Activated gamma-delta T cell treated with anti-CD3 and anti-CD28 coated beads, Interleukin-2, amount 50 U/mL, for 16 hours (primary cell): Measurements from ENCODE around the gene OR2M2.

Source experiments
- DNase-seq: peaks from one replicate; pipeline ENCODE4 v3.0.0-alpha.2; 2020; ENCODE audit warnings: low read depth

OR2M2 gene

GRCh38 chr1:248174521-248174920 is at the start of gene OR2M2:
Gene OR2M2 (plus strand): TSS chr1:248174821. CDS start chr1:248179986, 5,165 bp downstream.
- no peak for DNase-seq

- no peak for DNase-seq
These were observed 47.0 kb upstream of the OR2M2 start for GRCh38 chr1:248127653-248128052.

GRCh38 chr1:248136811-248137210 is 37.8 kb upstream of the OR2M2 start:
- no peak for DNase-seq

GRCh38 chr1:248140846-248141245 is 33.8 kb upstream of the OR2M2 start:
- DNase-seq: no peak

- no peak for DNase-seq
These were observed 31.3 kb upstream of the OR2M2 start for GRCh38 chr1:248143311-248143710.

GRCh38 chr1:248144513-248145198 is 30.0 kb upstream of the OR2M2 start, which contains the start of gene OR2M5:
Gene OR2M5 (plus strand): TSS chr1:248145148. CDS start chr1:248145148, 0 bp downstream.
- DNase-seq: no peak

- no peak for DNase-seq
These were observed 22.4 kb upstream of the OR2M2 start for GRCh38 chr1:248152056-248152827.

- DNase-seq: no peak
These were observed 18.7 kb upstream of the OR2M2 start for GRCh38 chr1:248155927-248156326.

GRCh38 chr1:248158758-248159157 is 15.9 kb upstream of the OR2M2 start:
- DNase-seq: no peak

- DNase-seq: no peak
These were observed 10.6 kb upstream of the OR2M2 start for GRCh38 chr1:248164031-248164430.

- no peak for DNase-seq
These were observed 9.4 kb upstream of the OR2M2 start for GRCh38 chr1:248165186-248165585.

- no peak for DNase-seq
These were observed 9.4 kb downstream of the OR2M2 start for GRCh38 chr1:248183996-248184395.

- DNase-seq: no peak
These were observed 12.7 kb downstream of the OR2M2 start for GRCh38 chr1:248187363-248187762.

- no peak for DNase-seq
These were observed 14.4 kb downstream of the OR2M2 start for GRCh38 chr1:248189026-248189425.

GRCh38 chr1:248194117-248194516 is 19.5 kb downstream of the OR2M2 start:
- no peak for DNase-seq

- DNase-seq: no peak
These were observed 22.3 kb downstream of the OR2M2 start, which contains the start of gene OR2M3 for GRCh38 chr1:248196965-248197364. Gene OR2M3 (plus strand): TSS chr1:248197265. CDS start chr1:248203068, 5,803 bp downstream.

GRCh38 chr1:248215880-248216279 is 41.3 kb downstream of the OR2M2 start:
- DNase-seq: no peak

GRCh38 chr1:248225537-248225936 is 50.9 kb downstream of the OR2M2 start:
- no peak for DNase-seq

- no peak for DNase-seq
These were observed 54.8 kb downstream of the OR2M2 start for GRCh38 chr1:248229360-248229908.
